ENCODE results near the gene ANAPC15. TPM values are rescaled to one million over a fixed set of nuclear protein-coding genes. Genes with fewer than 3 reads are reported as not detected.

ANAPC15 gene
- total RNA-seq, 3 donors from 2014 or later, result 37.9 to 52.1 (median 39.0) TPM

DNA sequence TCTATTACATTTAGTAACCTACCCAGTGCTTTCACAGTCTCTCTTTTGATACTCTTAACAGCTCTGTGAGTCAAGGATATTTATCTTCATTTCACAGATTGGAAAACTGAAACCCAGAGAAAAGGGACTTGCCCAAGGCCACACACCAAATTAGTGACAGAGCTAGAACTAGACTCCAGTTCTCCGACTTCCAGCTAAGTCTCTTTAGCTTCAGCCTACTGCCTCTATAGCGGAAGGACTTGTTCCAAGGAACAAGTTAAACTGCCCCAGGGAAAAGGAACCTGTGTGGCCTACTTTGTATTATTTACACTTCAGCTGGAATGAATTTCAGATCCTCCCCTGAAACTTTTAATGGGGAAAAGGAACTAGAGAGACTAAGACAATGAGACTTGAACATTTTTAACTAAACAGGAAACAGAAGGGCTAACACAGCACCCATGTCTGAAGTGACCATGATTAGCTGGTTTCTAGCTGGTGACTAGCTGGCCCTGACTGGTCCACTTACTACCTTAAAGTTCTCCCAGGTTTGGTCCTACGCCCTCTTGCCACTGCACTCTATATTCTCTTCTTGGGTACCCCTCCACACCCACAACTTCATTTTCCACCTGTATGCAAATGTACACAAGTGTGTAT lies 30.6 kb downstream of the ANAPC15 start:
- H3K36me3 ChIP-seq (ENCODE audit: low read depth), result peaks cover 5% of the 10 kb centered on the region
- no peak overlapping the region for H3K4me3 ChIP-seq
- no peaks in the 10 kb centered on the region for H3K9me3 ChIP-seq
- DNase-seq (no peak), ATAC-seq (no peak)
- TF ChIP-seq, protein P1, sequence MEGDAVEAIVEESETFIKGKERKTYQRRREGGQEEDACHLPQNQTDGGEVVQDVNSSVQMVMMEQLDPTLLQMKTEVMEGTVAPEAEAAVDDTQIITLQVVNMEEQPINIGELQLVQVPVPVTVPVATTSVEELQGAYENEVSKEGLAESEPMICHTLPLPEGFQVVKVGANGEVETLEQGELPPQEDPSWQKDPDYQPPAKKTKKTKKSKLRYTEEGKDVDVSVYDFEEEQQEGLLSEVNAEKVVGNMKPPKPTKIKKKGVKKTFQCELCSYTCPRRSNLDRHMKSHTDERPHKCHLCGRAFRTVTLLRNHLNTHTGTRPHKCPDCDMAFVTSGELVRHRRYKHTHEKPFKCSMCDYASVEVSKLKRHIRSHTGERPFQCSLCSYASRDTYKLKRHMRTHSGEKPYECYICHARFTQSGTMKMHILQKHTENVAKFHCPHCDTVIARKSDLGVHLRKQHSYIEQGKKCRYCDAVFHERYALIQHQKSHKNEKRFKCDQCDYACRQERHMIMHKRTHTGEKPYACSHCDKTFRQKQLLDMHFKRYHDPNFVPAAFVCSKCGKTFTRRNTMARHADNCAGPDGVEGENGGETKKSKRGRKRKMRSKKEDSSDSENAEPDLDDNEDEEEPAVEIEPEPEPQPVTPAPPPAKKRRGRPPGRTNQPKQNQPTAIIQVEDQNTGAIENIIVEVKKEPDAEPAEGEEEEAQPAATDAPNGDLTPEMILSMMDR (IDR thresholded peaks at IDR 0.05), result no peak
- intact Hi-C loops (cut with DNase I, micrococcal nuclease), result no loop called here
- peaks cover 9% of the 10 kb centered on the region for H3K4me1 ChIP-seq (ENCODE audit: low read depth)

- ATAC-seq (no peak), DNase-seq (peak in 1 of 3 donors; percentile 54)
- Histone ChIP-seq H3K36me3 (ENCODE audit: low read depth) (peaks cover 5% of the 10 kb centered on the region), H3K4me1 (ENCODE audit: low read depth) (peaks cover 9% of the 10 kb centered on the region), H3K4me3 (no peak overlapping the region), H3K9me3 (no peaks in the 10 kb centered on the region)
- intact Hi-C loops (cut with DNase I, micrococcal nuclease), result no loop called here
- TF ChIP-seq, protein P1 (IDR thresholded peaks at IDR 0.05), result no peak
These were observed 31.3 kb downstream of the ANAPC15 start for GRCh38 chr11:72081184-72081644.

DNA sequence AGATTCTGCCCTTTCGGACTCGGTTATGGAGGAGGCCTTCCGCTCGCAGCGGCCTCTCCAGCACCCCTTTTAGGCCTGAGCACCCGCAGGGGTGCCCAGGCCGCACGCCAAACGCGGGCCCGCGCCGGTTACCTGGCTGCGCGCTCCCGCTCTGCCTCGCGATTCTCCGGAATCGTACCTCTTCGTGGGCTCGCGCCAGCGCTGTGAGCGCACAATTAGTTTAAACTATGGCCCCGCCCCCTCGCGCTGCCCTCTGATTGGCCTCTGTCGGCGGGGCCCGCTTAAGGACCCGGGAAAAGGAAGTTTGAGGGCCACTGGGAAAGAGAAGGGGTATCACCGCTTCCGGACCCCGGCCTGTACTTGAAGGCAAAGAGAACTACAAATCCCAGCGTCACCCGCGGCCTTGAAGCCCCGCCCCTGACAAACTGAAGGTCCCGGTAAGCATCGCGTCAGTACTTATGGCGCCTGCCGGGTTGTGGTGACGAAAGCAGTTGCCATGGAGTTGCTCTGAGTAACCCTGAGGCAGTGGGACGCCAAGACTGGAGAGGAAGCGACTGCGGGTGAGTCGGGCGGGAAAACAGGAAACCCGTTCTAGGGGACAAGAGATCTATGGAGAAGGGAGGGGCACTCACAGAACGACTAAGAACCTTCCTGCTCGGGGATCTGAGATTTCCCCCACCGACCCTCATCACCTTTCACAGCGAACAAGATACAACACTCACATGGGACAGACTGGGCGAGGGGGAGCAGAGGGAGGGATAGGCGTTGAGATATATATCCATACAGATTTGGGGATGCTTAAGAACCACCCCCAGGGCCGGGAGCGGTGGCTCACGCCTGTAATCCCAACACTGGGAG lies 31.9 kb downstream of the ANAPC15 start, which contains the start of the genes LRRC51 and NUMA1:
Gene LRRC51 (plus strand): TSS at position 525 of the 858 bp plus-strand sequence. CDS start 8,234 bp downstream, outside the sequence.
Gene NUMA1 (minus strand): TSS at position 217 of the 858 bp plus-strand sequence. CDS start 44,599 bp downstream, outside the sequence.
- Histone ChIP-seq H3K4me1 (ENCODE audit: low read depth) (peaks cover 9% of the 10 kb centered on the region), H3K36me3 (ENCODE audit: low read depth) (peaks cover 5% of the 10 kb centered on the region), H3K9me3 (no peaks in the 10 kb centered on the region), H3K4me3 (peak within 1 kb of the TSS; percentile 55)
- peak; percentile 99 to 100 (median 100) for DNase-seq
- TF ChIP-seq, protein P1 (IDR thresholded peaks at IDR 0.05), result no peak
- peak; percentile 92 for ATAC-seq
- intact Hi-C loops (cut with DNase I, micrococcal nuclease), result no loop called here

DNA sequence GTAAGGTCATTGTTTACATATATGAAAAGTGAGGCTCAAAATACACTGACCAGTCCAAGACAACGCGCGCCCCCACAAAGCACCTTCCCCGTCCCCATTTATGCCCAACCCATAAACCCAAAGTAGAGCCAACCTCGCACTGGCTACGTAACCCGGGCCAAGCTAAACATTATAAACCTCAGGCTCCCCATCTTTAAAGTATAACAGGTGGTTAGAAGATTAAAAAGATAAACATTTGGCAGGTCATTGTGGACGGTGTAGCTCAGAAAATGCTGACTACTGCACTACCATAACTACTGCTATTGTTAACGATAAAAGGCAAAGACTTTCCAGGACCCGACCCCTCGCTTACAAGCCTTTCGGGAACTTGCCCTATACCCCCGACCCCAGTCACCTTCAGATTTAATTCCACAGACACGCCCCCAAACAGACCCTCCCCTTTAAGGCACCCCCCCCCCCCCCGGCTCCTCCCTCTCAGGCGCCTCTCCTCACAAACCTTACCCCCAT lies 32.6 kb downstream of the ANAPC15 start:
- TF ChIP-seq, protein P1 (IDR thresholded peaks at IDR 0.05), result no peak
- intact Hi-C loops (cut with DNase I, micrococcal nuclease), result no loop called here
- Histone ChIP-seq H3K4me1 (ENCODE audit: low read depth) (peaks cover 9% of the 10 kb centered on the region), H3K9me3 (no peaks in the 10 kb centered on the region), H3K4me3 (peak overlapping the region; percentile 55), H3K36me3 (ENCODE audit: low read depth) (peaks cover 5% of the 10 kb centered on the region)
- peak; percentile 22 for ATAC-seq
- DNase-seq, result peak; percentile 56 to 60 (median 59)

DNA sequence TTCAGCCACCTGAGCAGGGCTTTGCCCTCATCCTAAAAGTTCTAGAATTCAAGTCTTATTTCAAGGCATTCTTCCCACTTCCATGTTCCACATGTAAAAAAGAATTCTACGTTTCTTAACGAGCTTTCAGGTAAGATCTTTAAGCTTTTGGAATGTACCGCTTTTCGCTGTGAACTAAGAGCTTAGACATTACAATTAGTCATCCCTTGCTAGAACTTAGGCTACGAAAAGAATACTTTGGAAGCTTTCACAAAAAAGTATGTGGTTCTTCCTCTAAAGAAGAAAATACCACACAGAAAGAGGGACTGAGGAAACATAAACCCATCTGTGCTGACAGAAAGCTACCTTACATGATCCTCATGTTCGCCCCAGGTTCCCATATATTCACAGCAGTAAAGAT lies 34.0 kb downstream of the ANAPC15 start:
- intact Hi-C loops (cut with DNase I, micrococcal nuclease), result no loop called here
- no peak overlapping the region for H3K4me3 ChIP-seq
- H3K4me1 ChIP-seq (ENCODE audit: low read depth), result peaks cover 9% of the 10 kb centered on the region
- no peak for ATAC-seq
- H3K36me3 ChIP-seq (ENCODE audit: low read depth), result peaks cover 5% of the 10 kb centered on the region
- TF ChIP-seq, protein P1 (IDR thresholded peaks at IDR 0.05), result no peak
- no peak for DNase-seq
- H3K9me3 ChIP-seq, result no peaks in the 10 kb centered on the region

Data from mucosa of descending colon (tissue), 3 donors.